ENCODE data around the gene RCN1.
"Not testable (repeated sequence)": the region's sequence is repeated elsewhere in the genome, so short reads cannot be mapped to it uniquely, and the experiment has no call there.

The RCN1 gene

GRCh38 chr11:32113920-32114203 lies 23.0 kb downstream of the RCN1 start:
- no peak for DNase-seq

DNA sequence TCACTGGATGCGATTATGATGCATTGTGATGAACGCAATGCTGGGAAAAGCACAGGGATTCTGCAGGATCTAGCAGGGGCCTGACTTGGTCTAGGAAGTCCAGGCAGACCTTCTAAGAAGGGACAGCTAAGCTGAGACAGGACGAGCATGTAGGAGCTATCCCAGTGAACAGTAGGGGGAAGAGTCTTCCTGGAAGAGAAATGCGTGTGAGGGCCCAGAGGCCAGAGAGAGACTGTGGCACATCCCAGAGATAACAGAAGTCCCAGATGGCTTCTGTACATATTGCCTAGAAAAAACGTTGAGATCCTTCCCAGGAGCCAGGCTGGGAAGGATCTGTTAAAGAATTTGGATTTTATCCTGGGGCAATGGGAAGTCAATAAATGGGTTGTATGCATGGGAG lies 24.6 kb downstream of the RCN1 start:
- peak in 1 of 2 experiments; percentile 44 for DNase-seq

DNA sequence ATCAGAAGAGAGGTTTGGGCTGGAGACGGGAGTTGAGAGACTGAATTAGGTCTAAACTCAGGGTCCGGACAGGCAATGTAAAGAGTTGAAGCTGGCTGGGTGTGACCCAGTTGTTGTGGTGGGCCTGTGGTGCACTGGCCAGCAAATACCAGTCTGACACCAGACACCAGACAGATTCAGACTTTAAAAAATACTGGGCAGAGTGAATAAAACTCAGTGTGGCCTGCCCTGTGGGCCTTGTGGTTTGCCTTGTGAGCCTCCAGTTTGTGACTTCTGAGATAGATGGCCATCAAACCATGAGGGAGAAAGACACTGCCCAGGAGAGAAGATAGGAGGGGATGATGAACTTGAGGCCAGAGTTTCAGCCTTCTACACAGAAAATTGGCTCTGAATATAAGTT lies 25.8 kb downstream of the RCN1 start:
- no peak for DNase-seq

DNA sequence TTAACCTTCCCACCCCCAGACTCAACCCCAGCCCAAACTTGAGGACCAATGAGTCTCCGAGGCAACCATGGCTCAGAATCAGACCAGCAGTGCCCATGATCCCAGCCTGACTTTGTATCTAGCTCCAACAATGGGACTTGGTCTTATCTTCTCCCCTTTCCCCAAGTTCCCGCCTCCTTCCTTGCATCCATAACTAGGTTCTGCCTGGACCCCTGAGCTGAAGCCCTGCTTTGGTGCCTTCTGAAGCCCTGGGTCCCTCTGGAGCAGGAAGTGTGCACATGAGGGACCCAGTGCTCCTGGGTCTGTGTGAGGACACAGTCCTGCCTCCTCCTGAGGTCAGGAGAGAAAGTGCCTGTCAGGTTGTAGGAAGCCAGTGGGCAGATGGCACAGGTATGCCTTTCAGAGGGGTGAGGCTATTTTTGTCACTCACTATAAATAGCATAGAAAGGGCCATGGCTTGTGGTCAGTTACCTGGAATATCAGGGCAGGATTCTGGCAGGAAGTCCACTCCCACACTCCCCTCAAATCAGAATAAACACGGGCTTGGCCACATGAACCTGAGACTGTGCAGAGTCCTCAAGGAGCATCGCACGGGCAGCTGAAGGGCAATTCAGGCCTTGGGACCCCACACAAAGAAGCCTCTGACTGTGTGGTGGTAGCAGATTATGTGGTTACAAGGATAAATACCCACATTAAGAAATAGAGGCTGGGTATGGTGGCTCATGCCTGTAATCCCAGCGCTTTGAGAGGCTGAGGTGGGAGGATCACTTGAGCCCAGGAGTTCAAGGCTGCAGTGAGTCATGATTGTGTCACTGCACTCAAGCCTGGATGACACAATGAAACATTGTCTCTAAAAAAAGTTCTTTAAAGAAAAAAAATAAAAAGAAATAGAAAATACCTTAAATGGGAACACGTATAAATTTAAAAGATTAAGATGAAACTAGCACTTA lies 27.4 kb downstream of the RCN1 start:
- DNase-seq = no peak

- not testable (repeated sequence) for DNase-seq
Observed at GRCh38 chr11:32119139-32119538, 28.3 kb downstream of the RCN1 start.

DNA sequence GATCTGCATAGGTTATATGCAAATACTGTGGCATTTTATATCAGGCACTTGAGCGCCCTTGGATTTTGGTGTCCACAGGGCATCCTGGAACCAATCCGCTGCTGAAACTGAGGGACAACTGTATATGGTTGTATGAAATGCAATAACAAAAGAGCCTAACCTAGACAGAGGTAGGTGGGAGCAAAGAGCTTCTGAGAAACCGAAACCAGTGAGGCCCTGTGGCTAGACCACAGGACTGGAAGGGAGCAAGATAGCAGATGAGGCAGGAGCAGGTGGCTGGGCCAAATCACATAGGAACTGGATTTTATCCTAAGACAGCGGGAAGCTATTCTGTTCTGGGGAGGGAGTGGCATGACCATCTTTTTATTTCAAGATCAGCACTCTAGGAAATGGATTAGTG lies 30.1 kb downstream of the RCN1 start:
- no peak for DNase-seq

GRCh38 chr11:32122200-32122599 lies 31.3 kb downstream of the RCN1 start:
- peak in 1 of 2 experiments; percentile 44 for DNase-seq

GRCh38 chr11:32131321-32131720 lies 40.4 kb downstream of the RCN1 start:
- no peak for DNase-seq

DNA sequence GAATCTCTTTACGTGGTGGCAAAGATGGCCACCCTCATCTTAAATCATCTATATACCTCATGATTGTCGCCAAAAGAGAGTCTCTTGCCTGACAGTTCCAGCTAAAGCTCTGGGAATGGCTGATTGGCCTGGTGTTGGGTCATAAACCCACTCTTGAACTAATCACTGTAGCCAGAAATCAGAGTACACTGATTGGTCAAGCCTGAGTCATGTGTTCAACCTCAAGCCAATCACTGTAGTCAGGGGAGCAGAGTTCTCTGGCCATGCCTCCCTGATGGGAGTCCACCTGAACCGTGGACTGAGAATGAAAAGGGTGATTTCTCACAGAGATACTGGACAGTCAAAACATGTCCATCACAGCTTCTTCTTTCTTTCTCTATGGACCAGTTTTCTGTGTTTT lies 45.8 kb downstream of the RCN1 start:
- DNase-seq = no peak

DNA sequence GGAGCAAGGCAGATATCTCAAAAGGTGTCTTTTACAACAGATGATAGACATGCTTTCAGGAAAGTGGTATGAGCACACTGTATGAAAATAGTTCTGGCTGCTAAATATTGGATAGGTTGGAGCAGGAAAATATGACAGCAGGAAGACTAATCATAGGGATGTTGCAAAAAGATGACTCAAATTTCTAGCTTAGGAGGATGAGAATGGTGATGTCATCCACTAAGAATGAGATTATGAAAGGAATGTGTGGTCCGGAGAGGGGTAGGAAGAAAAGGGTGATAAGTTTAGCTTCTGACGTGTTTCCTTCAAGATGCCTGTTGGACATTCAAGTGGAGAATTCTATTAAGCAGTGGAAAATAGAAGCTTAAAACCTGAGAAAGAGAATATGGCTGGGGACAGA lies 46.4 kb downstream of the RCN1 start:
- no peak for DNase-seq

GRCh38 chr11:32137869-32138268 lies 47.0 kb downstream of the RCN1 start:
- DNase-seq = no peak

DNA sequence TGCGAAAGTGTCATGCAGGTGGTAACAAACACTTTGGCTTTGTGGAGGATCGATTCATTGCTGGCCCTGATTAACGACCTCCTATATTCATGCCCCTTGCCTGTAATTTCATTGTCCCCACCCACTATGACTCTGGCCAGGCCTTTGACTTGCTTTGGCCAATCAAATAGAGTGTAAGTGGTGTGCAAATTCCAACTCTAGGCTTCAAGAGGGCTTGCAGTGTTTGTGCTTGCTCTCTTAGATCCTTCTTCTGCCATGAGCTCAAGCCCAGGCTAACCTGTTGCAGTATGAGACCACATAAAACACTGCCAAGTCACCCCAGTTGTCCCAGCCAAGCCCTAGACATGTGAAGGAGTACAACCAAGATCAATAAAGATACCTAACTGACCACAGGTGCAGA lies 48.0 kb downstream of the RCN1 start:
- no peak for DNase-seq

GRCh38 chr11:32139896-32140520 lies 49.1 kb downstream of the RCN1 start:
- DNase-seq = no peak

DNA sequence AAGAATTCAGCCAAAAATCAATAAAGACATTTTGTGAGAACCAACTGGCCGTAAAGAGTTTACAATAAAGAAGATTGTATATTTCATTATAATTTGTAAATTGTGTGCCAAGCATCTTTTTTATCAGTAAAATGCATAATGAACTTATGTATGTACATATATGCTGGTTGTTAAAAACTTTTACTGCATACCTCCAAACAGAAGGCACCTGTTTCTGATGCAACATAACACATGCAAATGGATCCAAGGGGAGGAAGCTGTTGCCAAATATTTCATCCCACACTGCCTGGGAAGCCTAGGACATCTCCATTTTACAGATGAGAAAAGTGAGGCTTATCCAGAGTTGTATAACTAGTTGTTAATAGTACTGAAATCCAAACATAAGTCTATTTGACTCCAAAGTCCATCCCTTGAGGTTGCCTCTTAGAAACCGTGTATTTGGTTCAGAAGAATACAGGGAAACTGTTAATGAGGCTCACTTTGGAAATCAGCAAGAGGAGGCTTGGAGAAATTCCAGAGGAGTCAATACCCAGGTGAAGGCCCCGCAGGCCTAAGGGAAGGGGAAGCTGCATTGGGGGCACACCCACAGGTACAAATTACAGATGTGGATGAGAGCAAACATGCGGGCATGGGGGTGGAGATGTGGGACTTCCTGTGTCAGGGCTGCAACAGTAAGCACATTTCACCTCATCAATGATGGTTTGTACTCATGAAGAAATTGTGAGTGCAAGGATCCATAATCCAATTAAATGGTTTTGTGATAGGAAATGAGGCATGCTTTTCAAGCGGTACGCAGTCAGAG lies 51.1 kb downstream of the RCN1 start:
- DNase-seq = no peak

GRCh38 chr11:32143378-32143777 lies 52.5 kb downstream of the RCN1 start:
- no peak for DNase-seq

GRCh38 chr11:32145282-32145681 lies 54.4 kb downstream of the RCN1 start:
- no peak for DNase-seq

- no peak for DNase-seq
Observed at GRCh38 chr11:32148895-32149294, 58.0 kb downstream of the RCN1 start.

- no peak for DNase-seq
Observed at GRCh38 chr11:32149748-32150147, 58.9 kb downstream of the RCN1 start.

DNA sequence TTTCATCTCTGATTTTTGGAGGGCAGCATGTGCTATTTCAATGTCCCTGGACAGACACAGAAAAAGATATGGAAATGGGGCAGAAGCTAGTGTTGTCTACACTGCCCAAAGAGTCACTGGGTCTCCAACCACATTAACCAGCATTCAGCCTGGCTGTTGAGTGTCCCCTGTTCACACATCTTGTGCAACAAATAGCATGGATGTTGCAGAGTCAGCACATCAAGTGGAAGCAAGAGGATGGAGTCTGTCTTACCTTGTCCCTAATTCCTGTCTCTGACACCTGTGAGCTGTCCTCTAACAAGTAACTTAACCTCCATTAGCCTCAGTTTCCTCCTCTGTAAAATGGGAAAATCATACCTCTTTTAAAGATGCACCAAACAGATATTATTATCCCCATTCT lies 60.2 kb downstream of the RCN1 start:
- DNase-seq = no peak

GRCh38 chr11:32152216-32152615 lies 61.3 kb downstream of the RCN1 start:
- DNase-seq = no peak

DNA sequence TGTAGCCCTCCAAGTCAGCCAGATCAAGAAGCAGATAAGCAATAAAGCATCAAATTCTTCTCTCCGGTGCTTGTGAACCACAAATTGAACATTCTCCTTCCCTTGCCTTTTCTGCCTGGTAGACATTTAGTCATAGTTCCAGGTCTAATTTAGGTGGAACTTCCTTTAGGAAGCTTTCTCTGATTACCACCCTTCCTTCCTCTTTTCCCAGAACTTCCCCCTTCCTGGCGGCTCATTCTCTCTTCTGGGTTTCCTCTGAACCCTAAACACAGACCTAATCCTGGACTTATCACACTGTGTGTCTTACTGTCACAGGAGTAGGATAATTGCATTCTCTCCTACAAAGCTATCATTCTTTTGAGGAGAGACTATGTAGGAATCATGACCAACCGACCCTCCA lies 61.9 kb downstream of the RCN1 start:
- no peak for DNase-seq

DNA sequence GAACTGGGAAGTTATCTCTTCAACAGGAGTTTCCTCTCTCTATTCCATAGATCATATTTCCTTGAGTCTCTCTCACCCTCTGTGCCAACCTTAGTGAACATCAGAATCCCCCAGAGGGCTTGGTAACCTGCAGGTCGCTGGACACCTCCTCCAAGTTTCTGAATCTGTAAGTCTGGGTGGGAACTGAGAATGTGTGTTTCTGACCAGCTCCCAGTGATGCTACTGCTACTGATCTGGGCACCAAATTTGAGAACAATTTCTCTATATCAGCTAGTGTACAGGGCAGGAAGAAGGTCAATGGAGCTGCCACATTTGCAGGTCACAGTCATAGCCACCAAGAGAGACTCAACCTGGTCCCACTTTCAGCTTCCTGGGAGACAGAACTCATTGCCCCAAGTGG lies 62.9 kb downstream of the RCN1 start:
- no peak for DNase-seq

DNA sequence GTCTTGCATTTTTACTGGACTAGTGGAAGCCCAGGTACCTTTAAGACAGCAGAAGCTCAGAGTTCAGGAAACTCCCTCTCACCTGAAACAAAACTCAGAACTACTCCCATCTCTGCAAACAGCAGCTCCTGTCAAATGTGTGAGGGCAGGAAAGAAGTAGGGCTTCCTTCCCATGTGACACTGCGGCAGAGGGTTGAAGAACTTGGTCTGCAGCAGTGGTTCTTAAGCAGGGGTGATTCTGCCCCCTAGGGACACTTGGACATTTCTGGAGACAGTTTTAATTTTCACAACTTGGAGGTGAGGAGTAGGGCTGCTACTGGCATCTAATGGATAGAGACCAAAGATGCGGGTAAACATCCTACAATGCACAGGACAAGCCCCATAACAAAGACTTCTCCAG lies 63.4 kb downstream of the RCN1 start:
- no peak for DNase-seq

Measured in NCI-H446 (cell line).